HepG2 (cell line): Measurements from ENCODE around the gene AANAT. TPM values are rescaled to one million over a fixed set of nuclear protein-coding genes. Genes with fewer than 3 reads are reported as not detected.
A peak's percentile ranks its signal among the peaks of the same experiment; 100 is the strongest.

ENCODE experiments used
- AGO2 ChIP-seq: fragments of 200-400 bp; formaldehyde crosslinking; optimal IDR thresholded peaks from 2 replicates; pipeline ENCODE3; 2017; ENCODE audit warnings: mild to moderate bottlenecking, low read depth, low read length, moderate library complexity
- CBFB ChIP-seq: sonication (generic); formaldehyde crosslinking; IDR thresholded peaks from 2 replicates; pipeline ENCODE4 v1.4.0; 2020; ENCODE audit warnings: missing genetic modification reagents
- GABPB1 ChIP-seq: IDR thresholded peaks from 2 replicates; pipeline ENCODE4 v1.6.1; 2016; ENCODE audit warnings: mild to moderate bottlenecking, missing genetic modification reagents, moderate library complexity, missing compliant biosample characterization
- GTF3A ChIP-seq: sonication (generic); formaldehyde crosslinking; conservative IDR thresholded peaks from 2 replicates; pipeline ENCODE4 v1.4.0; 2020; ENCODE audit warnings: mild to moderate bottlenecking, missing genetic modification reagents
- HHEX ChIP-seq: IDR thresholded peaks from 2 replicates; pipeline ENCODE4 v1.6.1; 2016; ENCODE audit warnings: control low read depth
- HOXD1 ChIP-seq: sonication (generic); formaldehyde crosslinking; IDR thresholded peaks from 2 replicates; pipeline ENCODE4 v1.5.0; 2020; ENCODE audit warnings: missing genetic modification reagents
- KDM5B ChIP-seq: sonication (generic); formaldehyde crosslinking; IDR thresholded peaks from 2 replicates; pipeline ENCODE4 v1.4.0; 2020; ENCODE audit warnings: missing genetic modification reagents, mild to moderate bottlenecking, borderline replicate concordance
- MLLT10 ChIP-seq: sonication (generic); formaldehyde crosslinking; IDR thresholded peaks from 2 replicates; pipeline ENCODE4 v1.4.0; 2020; ENCODE audit warnings: missing genetic modification reagents
- NFYC ChIP-seq: IDR thresholded peaks from 2 replicates; pipeline ENCODE4 v1.6.1; 2016; ENCODE audit warnings: missing genetic modification reagents, missing compliant biosample characterization
- RAD21 ChIP-seq: fragments of 450-650 bp; formaldehyde crosslinking; IDR thresholded peaks from 2 replicates; pipeline ENCODE4 v1.5.0; 2020; ENCODE audit warnings: mild to moderate bottlenecking
- REL ChIP-seq: sonication (generic); formaldehyde crosslinking; conservative IDR thresholded peaks from 2 replicates; pipeline ENCODE4 v1.8.0; 2022; ENCODE audit warnings: mild to moderate bottlenecking, missing genetic modification reagents, moderate library complexity
- SALL2 ChIP-seq: sonication (generic); formaldehyde crosslinking; IDR thresholded peaks from 2 replicates; pipeline ENCODE4 v1.8.1; 2023; ENCODE audit warnings: mild to moderate bottlenecking, missing genetic modification reagents, inconsistent platforms
- SAP130 ChIP-seq: IDR thresholded peaks from 2 replicates; pipeline ENCODE4 v1.6.1; 2016; ENCODE audit warnings: low read depth
- TAF1 ChIP-seq: sonication (generic); formaldehyde crosslinking; IDR thresholded peaks from 2 replicates; pipeline ENCODE4 v1.4.0; 2020; ENCODE audit warnings: missing genetic modification reagents
- TGIF2 ChIP-seq: IDR thresholded peaks from 2 replicates; pipeline ENCODE4 v1.6.1; 2016; ENCODE audit warnings: control low read depth, missing compliant biosample characterization
- TP53 ChIP-seq: sonication (generic); formaldehyde crosslinking; conservative IDR thresholded peaks from 2 replicates; pipeline ENCODE4 v1.4.0; 2020; ENCODE audit warnings: missing genetic modification reagents
- ZNF33A ChIP-seq: sonication (generic); formaldehyde crosslinking; IDR thresholded peaks from 2 replicates; pipeline ENCODE4 v1.5.1; 2020; ENCODE audit warnings: missing genetic modification reagents, mild to moderate bottlenecking, moderate library complexity, borderline replicate concordance
- ZNF883 ChIP-seq: sonication (generic); formaldehyde crosslinking; IDR thresholded peaks from 2 replicates; pipeline ENCODE4 v1.5.1; 2020; ENCODE audit warnings: mild to moderate bottlenecking, missing genetic modification reagents; ENCODE audit errors: not compliant biosample characterization
- polyA plus RNA-seq, 8 experiments: library from polyadenylated mRNA; depleted of rRNA in 3 of 8; stranded (reverse) in 7 of 8; unstranded in 1 of 8; fragments of >200 nt; fragmentation: Illumina TruSeq in 4 of 8; extraction: Trizol in 4 of 8; gene quantifications; 2 replicates each; pipeline versions ENCODE4 v1.2.1 to v1.2.3, GENCODE V29; 2011 to 2016; ENCODE audit warnings: low read depth in 4 of 8, missing spikeins in 1 of 8, mixed read lengths in 1 of 8; ENCODE audit not compliant: insufficient read depth in 1 of 8
- total RNA-seq, 5 experiments: library from RNA; depleted of rRNA; stranded (reverse); fragments of >200 nt; fragmentation: Illumina TruSeq; extraction: Trizol; gene quantifications; 2 replicates each; pipeline ENCODE4 v1.2.3, GENCODE V29; 2016; ENCODE audit warnings: low read depth in 1 of 5
- TF ChIP-seq, protein P1 (sequence below): sonication (generic); formaldehyde crosslinking; IDR thresholded peaks from 2 replicates; pipeline ENCODE4 v1.4.0; 2020; ENCODE audit warnings: missing genetic modification reagents
- TF ChIP-seq, protein P2 (sequence below): sonication (generic); formaldehyde crosslinking; conservative IDR thresholded peaks from 2 replicates; pipeline ENCODE4 v1.4.0; 2020; ENCODE audit warnings: missing genetic modification reagents
- TF ChIP-seq, protein P3 (sequence below): sonication (generic); formaldehyde crosslinking; IDR thresholded peaks from 2 replicates; pipeline ENCODE4 v1.4.0; 2020; ENCODE audit warnings: low read depth, mild to moderate bottlenecking, missing genetic modification reagents
- TF ChIP-seq, protein P4 (sequence below): sonication (generic); formaldehyde crosslinking; IDR thresholded peaks from 2 replicates; pipeline ENCODE4 v1.4.0; 2020; ENCODE audit warnings: missing genetic modification reagents, borderline replicate concordance
- TF ChIP-seq, protein P5 (sequence below): sonication (generic); formaldehyde crosslinking; IDR thresholded peaks from 2 replicates; pipeline ENCODE4 v1.5.1; 2020; ENCODE audit warnings: missing genetic modification reagents, mild to moderate bottlenecking, borderline replicate concordance

AANAT gene
- total and polyA plus RNA-seq, 2 of the 13 experiments (the other 11 are each of a cell fraction or from before 2014, with no cell fraction given), result 0.07 TPM; not detected in 1

DNA sequence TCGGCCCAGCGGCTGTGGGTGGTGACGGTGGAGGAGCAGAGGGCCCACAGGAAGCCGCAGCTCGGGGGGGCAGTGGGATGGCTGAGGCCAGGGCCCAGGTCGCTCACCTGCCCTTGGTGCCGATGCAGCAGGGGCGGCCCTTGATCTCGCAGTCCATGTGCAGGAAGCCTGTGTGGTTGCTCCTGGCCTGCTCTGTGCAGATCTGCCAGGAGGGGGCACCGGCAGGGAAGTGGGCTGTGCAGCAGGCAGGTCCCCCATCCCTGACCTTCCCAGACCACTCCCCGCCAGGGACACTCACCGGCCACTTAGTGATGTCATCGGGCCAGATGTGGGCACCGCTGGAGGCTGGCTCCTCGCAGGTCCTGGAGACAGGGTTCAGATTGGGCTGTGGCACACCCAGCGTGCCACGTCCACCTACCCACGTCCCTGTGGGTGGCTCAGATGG is 6.2 kb downstream of the AANAT start (continued):
- TF ChIP-seq, protein P1, sequence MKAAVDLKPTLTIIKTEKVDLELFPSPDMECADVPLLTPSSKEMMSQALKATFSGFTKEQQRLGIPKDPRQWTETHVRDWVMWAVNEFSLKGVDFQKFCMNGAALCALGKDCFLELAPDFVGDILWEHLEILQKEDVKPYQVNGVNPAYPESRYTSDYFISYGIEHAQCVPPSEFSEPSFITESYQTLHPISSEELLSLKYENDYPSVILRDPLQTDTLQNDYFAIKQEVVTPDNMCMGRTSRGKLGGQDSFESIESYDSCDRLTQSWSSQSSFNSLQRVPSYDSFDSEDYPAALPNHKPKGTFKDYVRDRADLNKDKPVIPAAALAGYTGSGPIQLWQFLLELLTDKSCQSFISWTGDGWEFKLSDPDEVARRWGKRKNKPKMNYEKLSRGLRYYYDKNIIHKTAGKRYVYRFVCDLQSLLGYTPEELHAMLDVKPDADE (CRISPR knock-in tag), result no peak
- TF ChIP-seq CBFB (CRISPR knock-in tag), result no peak
- TF ChIP-seq HHEX (CRISPR knock-in tag), result no peak
- no peak for TF ChIP-seq REL (CRISPR knock-in tag)
- TF ChIP-seq, protein P2, sequence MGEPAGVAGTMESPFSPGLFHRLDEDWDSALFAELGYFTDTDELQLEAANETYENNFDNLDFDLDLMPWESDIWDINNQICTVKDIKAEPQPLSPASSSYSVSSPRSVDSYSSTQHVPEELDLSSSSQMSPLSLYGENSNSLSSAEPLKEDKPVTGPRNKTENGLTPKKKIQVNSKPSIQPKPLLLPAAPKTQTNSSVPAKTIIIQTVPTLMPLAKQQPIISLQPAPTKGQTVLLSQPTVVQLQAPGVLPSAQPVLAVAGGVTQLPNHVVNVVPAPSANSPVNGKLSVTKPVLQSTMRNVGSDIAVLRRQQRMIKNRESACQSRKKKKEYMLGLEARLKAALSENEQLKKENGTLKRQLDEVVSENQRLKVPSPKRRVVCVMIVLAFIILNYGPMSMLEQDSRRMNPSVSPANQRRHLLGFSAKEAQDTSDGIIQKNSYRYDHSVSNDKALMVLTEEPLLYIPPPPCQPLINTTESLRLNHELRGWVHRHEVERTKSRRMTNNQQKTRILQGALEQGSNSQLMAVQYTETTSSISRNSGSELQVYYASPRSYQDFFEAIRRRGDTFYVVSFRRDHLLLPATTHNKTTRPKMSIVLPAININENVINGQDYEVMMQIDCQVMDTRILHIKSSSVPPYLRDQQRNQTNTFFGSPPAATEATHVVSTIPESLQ, result no peak
- TF ChIP-seq NFYC (CRISPR knock-in tag), result no peak
- TF ChIP-seq, protein P3, sequence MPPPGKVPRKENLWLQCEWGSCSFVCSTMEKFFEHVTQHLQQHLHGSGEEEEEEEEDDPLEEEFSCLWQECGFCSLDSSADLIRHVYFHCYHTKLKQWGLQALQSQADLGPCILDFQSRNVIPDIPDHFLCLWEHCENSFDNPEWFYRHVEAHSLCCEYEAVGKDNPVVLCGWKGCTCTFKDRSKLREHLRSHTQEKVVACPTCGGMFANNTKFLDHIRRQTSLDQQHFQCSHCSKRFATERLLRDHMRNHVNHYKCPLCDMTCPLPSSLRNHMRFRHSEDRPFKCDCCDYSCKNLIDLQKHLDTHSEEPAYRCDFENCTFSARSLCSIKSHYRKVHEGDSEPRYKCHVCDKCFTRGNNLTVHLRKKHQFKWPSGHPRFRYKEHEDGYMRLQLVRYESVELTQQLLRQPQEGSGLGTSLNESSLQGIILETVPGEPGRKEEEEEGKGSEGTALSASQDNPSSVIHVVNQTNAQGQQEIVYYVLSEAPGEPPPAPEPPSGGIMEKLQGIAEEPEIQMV, result no peak
- TF ChIP-seq KDM5B (CRISPR knock-in tag), result no peak
- no peak for TF ChIP-seq TAF1 (CRISPR knock-in tag)
- no peak for TF ChIP-seq HOXD1 (CRISPR knock-in tag)
- no peak for TF ChIP-seq GTF3A
- no peak for TF ChIP-seq ZNF33A (CRISPR knock-in tag)
- TF ChIP-seq, protein P4, sequence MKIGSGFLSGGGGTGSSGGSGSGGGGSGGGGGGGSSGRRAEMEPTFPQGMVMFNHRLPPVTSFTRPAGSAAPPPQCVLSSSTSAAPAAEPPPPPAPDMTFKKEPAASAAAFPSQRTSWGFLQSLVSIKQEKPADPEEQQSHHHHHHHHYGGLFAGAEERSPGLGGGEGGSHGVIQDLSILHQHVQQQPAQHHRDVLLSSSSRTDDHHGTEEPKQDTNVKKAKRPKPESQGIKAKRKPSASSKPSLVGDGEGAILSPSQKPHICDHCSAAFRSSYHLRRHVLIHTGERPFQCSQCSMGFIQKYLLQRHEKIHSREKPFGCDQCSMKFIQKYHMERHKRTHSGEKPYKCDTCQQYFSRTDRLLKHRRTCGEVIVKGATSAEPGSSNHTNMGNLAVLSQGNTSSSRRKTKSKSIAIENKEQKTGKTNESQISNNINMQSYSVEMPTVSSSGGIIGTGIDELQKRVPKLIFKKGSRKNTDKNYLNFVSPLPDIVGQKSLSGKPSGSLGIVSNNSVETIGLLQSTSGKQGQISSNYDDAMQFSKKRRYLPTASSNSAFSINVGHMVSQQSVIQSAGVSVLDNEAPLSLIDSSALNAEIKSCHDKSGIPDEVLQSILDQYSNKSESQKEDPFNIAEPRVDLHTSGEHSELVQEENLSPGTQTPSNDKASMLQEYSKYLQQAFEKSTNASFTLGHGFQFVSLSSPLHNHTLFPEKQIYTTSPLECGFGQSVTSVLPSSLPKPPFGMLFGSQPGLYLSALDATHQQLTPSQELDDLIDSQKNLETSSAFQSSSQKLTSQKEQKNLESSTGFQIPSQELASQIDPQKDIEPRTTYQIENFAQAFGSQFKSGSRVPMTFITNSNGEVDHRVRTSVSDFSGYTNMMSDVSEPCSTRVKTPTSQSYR (CRISPR knock-in tag), result no peak
- no peak for TF ChIP-seq GABPB1 (CRISPR knock-in tag)
- TF ChIP-seq MLLT10 (CRISPR knock-in tag), result no peak
- TF ChIP-seq SAP130 (CRISPR knock-in tag), result peak; percentile 25; the same call in 1 of the 2 replicates
- no peak for TF ChIP-seq SALL2
- peak; percentile 30 for TF ChIP-seq ZNF883 (CRISPR knock-in tag)
- no peak for TF ChIP-seq AGO2
- TF ChIP-seq TGIF2 (CRISPR knock-in tag), result no peak
- peak; percentile 82 for TF ChIP-seq RAD21 (CRISPR knock-in tag)
- TF ChIP-seq TP53, result no peak
- TF ChIP-seq, protein P5, sequence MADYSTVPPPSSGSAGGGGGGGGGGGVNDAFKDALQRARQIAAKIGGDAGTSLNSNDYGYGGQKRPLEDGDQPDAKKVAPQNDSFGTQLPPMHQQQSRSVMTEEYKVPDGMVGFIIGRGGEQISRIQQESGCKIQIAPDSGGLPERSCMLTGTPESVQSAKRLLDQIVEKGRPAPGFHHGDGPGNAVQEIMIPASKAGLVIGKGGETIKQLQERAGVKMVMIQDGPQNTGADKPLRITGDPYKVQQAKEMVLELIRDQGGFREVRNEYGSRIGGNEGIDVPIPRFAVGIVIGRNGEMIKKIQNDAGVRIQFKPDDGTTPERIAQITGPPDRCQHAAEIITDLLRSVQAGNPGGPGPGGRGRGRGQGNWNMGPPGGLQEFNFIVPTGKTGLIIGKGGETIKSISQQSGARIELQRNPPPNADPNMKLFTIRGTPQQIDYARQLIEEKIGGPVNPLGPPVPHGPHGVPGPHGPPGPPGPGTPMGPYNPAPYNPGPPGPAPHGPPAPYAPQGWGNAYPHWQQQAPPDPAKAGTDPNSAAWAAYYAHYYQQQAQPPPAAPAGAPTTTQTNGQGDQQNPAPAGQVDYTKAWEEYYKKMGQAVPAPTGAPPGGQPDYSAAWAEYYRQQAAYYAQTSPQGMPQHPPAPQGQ (CRISPR knock-in tag), result no peak
